VCaP (cell line): ENCODE results near the gene PPM1M.

Experiments used
- H3K27ac ChIP-seq: fragments of 450-650 bp; 2 replicates; pipeline ENCODE4 v1.5.1; 2017
- CTCF ChIP-seq: fragments of 450-650 bp; conservative IDR thresholded peaks from 2 replicates; pipeline ENCODE4 v1.5.1; 2017; ENCODE audit warnings: mild to moderate bottlenecking, moderate library complexity

Gene PPM1M

DNA sequence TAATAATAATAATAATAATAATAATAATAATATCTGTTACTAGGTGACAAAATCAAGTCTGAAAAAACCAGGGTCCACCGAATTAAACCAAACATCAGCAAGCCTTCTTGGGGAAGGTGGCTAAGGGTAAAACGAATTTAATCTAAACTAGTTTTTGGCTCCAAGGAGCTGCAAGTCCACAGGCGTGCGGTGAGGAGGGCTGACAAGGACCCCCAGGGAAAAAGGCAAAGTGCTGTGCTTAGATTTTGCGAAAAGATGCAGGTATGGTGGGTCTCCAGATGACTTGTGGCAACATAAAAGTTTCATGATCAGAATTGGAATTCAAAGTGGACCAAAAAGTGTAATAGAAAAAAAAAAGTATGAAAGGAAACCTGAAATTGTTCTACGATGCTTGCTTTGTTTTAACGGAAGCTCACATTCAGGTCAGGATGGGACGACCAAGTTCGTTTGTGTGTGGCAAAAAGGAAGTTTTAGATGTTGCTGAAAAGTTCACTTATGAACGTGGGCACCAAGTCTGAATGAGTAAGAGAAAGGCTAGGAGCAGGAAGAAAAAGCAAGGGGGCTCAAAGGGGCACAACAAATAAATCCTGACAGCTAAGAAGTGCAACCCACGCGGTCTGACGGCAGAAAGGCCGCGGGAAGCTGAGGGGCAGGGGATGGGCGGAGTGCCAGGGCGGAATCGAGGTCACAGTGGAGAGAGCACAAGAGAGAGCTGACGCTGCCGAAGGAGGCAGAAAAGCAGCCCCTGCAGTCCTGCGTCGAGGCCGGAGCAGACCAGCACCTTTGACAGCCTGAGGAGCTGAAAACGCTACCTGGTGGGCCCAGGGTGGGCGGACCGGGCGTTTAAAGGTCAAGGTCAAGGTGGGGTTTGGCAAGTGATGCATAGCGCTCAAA, 31.8 kb downstream of the PPM1M start:
- H3K27ac ChIP-seq, result peak overlapping the region; percentile 100

GRCh38 chr3:52277972-52278509, 32.5 kb downstream of the PPM1M start:
- peak overlapping the region; percentile 100 for H3K27ac ChIP-seq
- peak; percentile 54 for TF ChIP-seq CTCF

More for the DNA sequence above, 31.8 kb downstream of the PPM1M start:
- TF ChIP-seq CTCF, result no peak

GRCh38 chr3:52278510-52279069, 33.0 kb downstream of the PPM1M start, which contains the start of gene WDR82:
WDR82 (minus strand) TSS chr3:52278649; CDS start chr3:52278361, 288 bp downstream.
- H3K27ac ChIP-seq, result peak within 1 kb of the TSS; percentile 100
- peak; percentile 38 for TF ChIP-seq CTCF

GRCh38 chr3:52279596-52279995, 34.0 kb downstream of the PPM1M start:
- no peak for TF ChIP-seq CTCF
- H3K27ac ChIP-seq, result peak overlapping the region; percentile 100

DNA sequence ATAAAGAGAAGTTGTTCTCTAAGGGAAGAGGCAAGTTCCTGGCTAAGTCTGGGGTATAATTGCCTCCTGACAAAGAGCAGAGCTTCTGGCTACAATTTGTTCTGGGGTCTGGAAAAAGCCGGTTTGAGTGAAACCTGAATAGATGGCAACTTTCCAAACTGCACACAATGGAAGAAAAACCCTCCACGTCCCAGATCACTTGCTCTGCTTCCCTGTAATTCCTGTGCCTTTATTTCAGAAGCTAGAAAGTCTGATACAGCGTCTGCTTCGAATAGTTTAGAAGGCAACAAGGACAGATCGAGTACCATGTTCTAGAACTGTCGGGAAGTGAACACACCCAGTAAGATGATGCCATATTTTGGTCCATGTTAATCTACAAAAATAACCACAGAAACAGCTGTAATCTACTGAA, 34.5 kb downstream of the PPM1M start:
- no peak for TF ChIP-seq CTCF

DNA sequence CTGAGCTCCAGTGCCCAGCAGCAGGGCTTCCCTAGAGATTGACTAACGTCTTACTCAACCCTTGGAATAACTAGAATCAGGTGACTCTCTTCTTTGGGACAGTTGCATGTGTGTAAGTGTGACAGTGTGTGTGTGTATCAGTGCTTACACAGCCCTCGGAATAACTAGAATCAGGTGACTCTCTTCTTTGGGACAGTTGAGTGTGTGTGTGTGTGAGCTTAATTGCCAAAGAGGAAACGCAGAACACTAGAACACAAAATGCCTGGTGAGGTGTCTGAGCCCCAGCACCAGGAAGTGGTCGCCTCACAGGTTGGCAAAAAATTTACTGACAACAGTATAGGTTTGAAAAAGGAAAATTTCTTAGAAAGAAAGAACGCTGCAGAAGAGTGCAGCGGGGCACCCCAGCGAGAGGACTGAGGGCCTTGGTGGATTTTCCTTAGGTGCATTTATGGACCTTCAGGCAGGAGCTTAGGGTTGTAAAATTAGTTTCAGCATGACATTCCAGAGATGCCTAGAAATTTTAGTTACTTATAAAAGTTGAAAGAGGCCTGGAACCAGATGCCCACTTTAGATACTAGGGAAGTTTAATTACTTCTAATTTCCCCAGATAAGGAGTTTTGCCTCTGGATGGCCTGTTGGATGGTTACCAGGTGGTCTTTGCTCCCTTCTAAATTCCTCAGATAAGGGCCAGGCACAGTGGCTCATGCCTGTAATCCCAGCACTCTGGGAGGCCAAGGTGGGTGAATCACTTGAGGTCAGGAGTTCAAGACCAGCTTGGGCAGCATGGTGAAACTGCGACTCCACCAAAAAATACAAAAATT, 36.6 kb downstream of the PPM1M start:
- peak overlapping the region; percentile 100; the same call in 1 of the 2 replicates for H3K27ac ChIP-seq
- TF ChIP-seq CTCF, result no peak

More for the DNA sequence above, 34.5 kb downstream of the PPM1M start:
- H3K27ac ChIP-seq, result peak overlapping the region; percentile 100
